Right ventricle myocardium superior (tissue), 1 donor: ENCODE measurements around the gene FREM1. TPM values are rescaled to one million over a fixed set of nuclear protein-coding genes. Genes with fewer than 3 reads are reported as not detected.

Experiments
- ATAC-seq: fragments of 200-7000 bp; cut with Tn5 transposase; one replicate; pipeline ENCODE4 v1.9.1; 2020; ENCODE audit warnings: mild to moderate bottlenecking; ENCODE audit not compliant: poor library complexity
- DNase-seq: peaks from one replicate; pipeline ENCODE4 v3.0.0-alpha.2; 2020
- intact Hi-C: fragments of 100-400 bp; cut with DNase I; formaldehyde crosslinking; loops from one replicate; pipeline ENCODE4 v1.11.2; 2022
- total RNA-seq: library from RNA; stranded (reverse); fragmentation: NEBNext Ultra II Directional; extraction: Animal tissue kit (Norgen Biotek cat#: 25700); gene quantifications from one replicate; pipeline ENCODE4 v1.2.1, GENCODE V29; 2021
- donor health status: DM: no; HTN: yes; CAD: no; lungs with severe emphysema.

FREM1 gene
- total RNA-seq, 1 donor from 2014 or later: 2.0 TPM

- ATAC-seq: no peak
- no peak for DNase-seq
- intact Hi-C loops: no loop called here
Measured at GRCh38 chr9:14830057-14830456, 80.2 kb downstream of the FREM1 start.

- intact Hi-C loops: no loop called here
- no peak for ATAC-seq
- no peak for DNase-seq
Measured at GRCh38 chr9:14829204-14829603, 81.0 kb downstream of the FREM1 start.

GRCh38 chr9:14827805-14828204 lies 82.4 kb downstream of the FREM1 start:
- DNase-seq (no peak), ATAC-seq (no peak)
- intact Hi-C loops: no loop called here

- intact Hi-C loops: no loop called here
- ATAC-seq (no peak), DNase-seq (no peak)
Measured at GRCh38 chr9:14824481-14824880, 85.7 kb downstream of the FREM1 start.

GRCh38 chr9:14823800-14824199 lies 86.4 kb downstream of the FREM1 start:
- ATAC-seq: no peak
- no peak for DNase-seq
- intact Hi-C loops: no loop called here

- intact Hi-C loops: no loop called here
- no peak for DNase-seq
- ATAC-seq: no peak
Measured at GRCh38 chr9:14822666-14823065, 87.6 kb downstream of the FREM1 start.

- intact Hi-C loops: no loop called here
- no peak for DNase-seq
- no peak for ATAC-seq
Measured at GRCh38 chr9:14819183-14819582, 91.0 kb downstream of the FREM1 start.

- no peak for ATAC-seq
- no peak for DNase-seq
- intact Hi-C loops: no loop called here
Measured at GRCh38 chr9:14814249-14814628, 96.0 kb downstream of the FREM1 start.

GRCh38 chr9:14813336-14814248 lies 96.6 kb downstream of the FREM1 start:
- intact Hi-C loops: no loop called here
- ATAC-seq: no peak
- DNase-seq: no peak

- no peak for ATAC-seq
- no peak for DNase-seq
- intact Hi-C loops: no loop called here
Measured at GRCh38 chr9:14812806-14813205, 97.4 kb downstream of the FREM1 start.

- DNase-seq (no peak), ATAC-seq (no peak)
- intact Hi-C loops: no loop called here
Measured at GRCh38 chr9:14811844-14812243, 98.4 kb downstream of the FREM1 start.

- intact Hi-C loops: no loop called here
- DNase-seq (no peak), ATAC-seq (no peak)
Measured at GRCh38 chr9:14806941-14807520, 103.2 kb downstream of the FREM1 start.

GRCh38 chr9:14799030-14799429 lies 111.2 kb downstream of the FREM1 start:
- ATAC-seq (no peak), DNase-seq (no peak)
- intact Hi-C loops: no loop called here

GRCh38 chr9:14797435-14797834 lies 112.8 kb downstream of the FREM1 start:
- ATAC-seq (no peak), DNase-seq (no peak)
- intact Hi-C loops: no loop called here

GRCh38 chr9:14793389-14793788 lies 116.8 kb downstream of the FREM1 start:
- ATAC-seq (no peak), DNase-seq (no peak)
- intact Hi-C loops: no loop called here

- ATAC-seq: no peak
- DNase-seq: no peak
- intact Hi-C loops: no loop called here
Measured at GRCh38 chr9:14790628-14791027, 119.6 kb downstream of the FREM1 start.

GRCh38 chr9:14788846-14789245 lies 121.4 kb downstream of the FREM1 start:
- DNase-seq (no peak), ATAC-seq (no peak)
- intact Hi-C loops: no loop called here

- ATAC-seq: no peak
- DNase-seq: no peak
- intact Hi-C loops: no loop called here
Measured at GRCh38 chr9:14783358-14783757, 126.9 kb downstream of the FREM1 start.

GRCh38 chr9:14782286-14783051 lies 127.8 kb downstream of the FREM1 start:
- intact Hi-C loops: no loop called here
- ATAC-seq (no peak), DNase-seq (no peak)

- intact Hi-C loops: no loop called here
- no peak for ATAC-seq
- no peak for DNase-seq
Measured at GRCh38 chr9:14780693-14781092, 129.5 kb downstream of the FREM1 start.
